Astrocyte (in vitro differentiated cells and primary cell): ENCODE data around the gene PSMD1. TPM values are rescaled to one million over a fixed set of nuclear protein-coding genes. Genes with fewer than 3 reads are reported as not detected.

Experiments
- DNase-seq: peaks from one replicate; pipeline ENCODE4 v3.0.0-alpha.2; 2010; ENCODE audit warnings: low read depth
- FAIRE-seq: peaks from 2 replicates; lab custom pipeline; 2011; peaks lifted over from hg19 to GRCh38; lab: Jason Lieb, UNC
- H2AFZ ChIP-seq: 2 replicates; pipeline ENCODE4 v1.6.0; 2012; ENCODE audit warnings: low read depth, low read length, inconsistent platforms
- H3K27ac ChIP-seq: 2 replicates; pipeline ENCODE4 v1.5.1; 2011; ENCODE audit warnings: low read depth, low read length, inconsistent platforms
- H3K27me3 ChIP-seq: 2 replicates; pipeline ENCODE4 v1.6.0; 2011; ENCODE audit warnings: low read length, inconsistent platforms; ENCODE audit not compliant: insufficient read depth
- H3K36me3 ChIP-seq: 2 replicates; pipeline ENCODE4 v1.5.1; 2011; ENCODE audit warnings: low read length, inconsistent platforms; ENCODE audit not compliant: insufficient read depth
- H3K4me1 ChIP-seq: 2 replicates; pipeline ENCODE4 v1.5.1; 2011; ENCODE audit warnings: low read length, inconsistent platforms; ENCODE audit not compliant: insufficient read depth
- H3K4me2 ChIP-seq: 2 replicates; pipeline ENCODE4 v1.6.0; 2012; ENCODE audit warnings: low read length, inconsistent platforms
- H3K4me3 ChIP-seq: 2 replicates; pipeline ENCODE4 v1.5.1; 2011; ENCODE audit warnings: low read depth, mild to moderate bottlenecking, low read length, inconsistent platforms; ENCODE audit not compliant: insufficient read depth
- H3K79me2 ChIP-seq: 2 replicates; pipeline ENCODE4 v1.6.0; 2012; ENCODE audit warnings: mild to moderate bottlenecking, low read length, inconsistent platforms; ENCODE audit not compliant: insufficient read depth
- H3K9ac ChIP-seq: 2 replicates; pipeline ENCODE4 v1.6.0; 2012; ENCODE audit warnings: mild to moderate bottlenecking, low read length, inconsistent platforms
- H3K9me3 ChIP-seq: 2 replicates; pipeline ENCODE4 v1.5.1; 2012; ENCODE audit warnings: low read depth, mild to moderate bottlenecking, low read length, inconsistent platforms; ENCODE audit not compliant: insufficient read depth
- H4K20me1 ChIP-seq: 2 replicates; pipeline ENCODE4 v1.6.0; 2012; ENCODE audit warnings: low read length, inconsistent platforms; ENCODE audit not compliant: insufficient read depth
- H3K27ac Mint-ChIP-seq: one replicate; pipeline ENCODE4 v1.8.0; 2021; ENCODE audit warnings: mild to moderate bottlenecking, mixed read lengths; ENCODE audit not compliant: unreplicated experiment
- H3K27me3 Mint-ChIP-seq: one replicate; pipeline ENCODE4 v1.8.0; 2021; ENCODE audit warnings: low read depth, mixed read lengths; ENCODE audit not compliant: unreplicated experiment
- H3K36me3 Mint-ChIP-seq: one replicate; pipeline ENCODE4 v1.8.0; 2021; ENCODE audit warnings: low read depth, mixed read lengths; ENCODE audit not compliant: unreplicated experiment
- H3K4me1 Mint-ChIP-seq: one replicate; pipeline ENCODE4 v1.8.0; 2021; ENCODE audit warnings: low read depth, mixed read lengths; ENCODE audit not compliant: unreplicated experiment
- H3K4me3 Mint-ChIP-seq: one replicate; pipeline ENCODE4 v1.8.0; 2021; ENCODE audit warnings: mild to moderate bottlenecking, moderate library complexity, mixed read lengths; ENCODE audit not compliant: unreplicated experiment
- H3K9me3 Mint-ChIP-seq: one replicate; pipeline ENCODE4 v1.8.0; 2021; ENCODE audit warnings: mild to moderate bottlenecking, mixed read lengths; ENCODE audit not compliant: unreplicated experiment
- EZH2 ChIP-seq: IDR thresholded peaks from 2 replicates; pipeline ENCODE4 v1.6.1; 2012; ENCODE audit warnings: mild to moderate bottlenecking, low read length, inconsistent platforms; ENCODE audit not compliant: insufficient read depth
- total RNA-seq: library from RNA; stranded (reverse); gene quantifications from 2 replicates; pipeline ENCODE4 v1.2.1, GENCODE V29; 2021
- TF ChIP-seq, protein P1 (sequence below): IDR thresholded peaks from 2 replicates; pipeline ENCODE4 v1.5.1; 2011; ENCODE audit warnings: low read depth, mild to moderate bottlenecking, inconsistent platforms, low read length, moderate library complexity; ENCODE audit not compliant: insufficient read depth

Gene PSMD1
- total RNA-seq, 1 donor from 2014 or later: 151 TPM

DNA sequence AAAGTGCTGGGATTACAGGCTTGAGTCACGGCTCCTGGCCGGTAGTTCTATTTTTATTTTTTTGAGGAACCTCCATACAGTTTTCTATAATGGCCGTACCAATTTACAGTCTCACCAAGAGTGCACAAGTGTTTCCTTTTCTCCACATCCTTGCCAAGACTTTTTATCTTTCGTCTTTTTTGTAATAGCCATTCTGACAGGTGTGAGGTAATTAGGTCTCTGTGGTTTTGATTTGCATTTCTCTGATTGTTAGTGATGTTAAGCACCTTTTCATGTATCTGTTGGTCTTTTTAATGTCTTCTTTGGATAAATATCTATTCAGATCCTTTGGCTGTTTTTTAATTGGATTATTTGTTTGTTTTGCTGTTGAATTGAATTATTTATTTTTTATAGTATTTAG lies 151.1 kb downstream of the PSMD1 start:
- H3K27ac ChIP-seq: no peak overlapping the region
- Mint-ChIP-seq H3K27ac (no peak overlapping the region), H3K4me3 (no peak overlapping the region), H3K27me3 (no peaks in the 10 kb centered on the region), H3K4me1 (peaks cover 4% of the 10 kb centered on the region), H3K36me3 (peaks cover 24% of the 10 kb centered on the region), H3K9me3 (peaks cover 2% of the 10 kb centered on the region)
- H2AFZ ChIP-seq: no peak overlapping the region
- H3K27me3 ChIP-seq: no peaks in the 10 kb centered on the region
- H3K4me1 ChIP-seq: peaks cover 11% of the 10 kb centered on the region
- H3K9me3 ChIP-seq: no peaks in the 10 kb centered on the region
- TF ChIP-seq, protein P1, sequence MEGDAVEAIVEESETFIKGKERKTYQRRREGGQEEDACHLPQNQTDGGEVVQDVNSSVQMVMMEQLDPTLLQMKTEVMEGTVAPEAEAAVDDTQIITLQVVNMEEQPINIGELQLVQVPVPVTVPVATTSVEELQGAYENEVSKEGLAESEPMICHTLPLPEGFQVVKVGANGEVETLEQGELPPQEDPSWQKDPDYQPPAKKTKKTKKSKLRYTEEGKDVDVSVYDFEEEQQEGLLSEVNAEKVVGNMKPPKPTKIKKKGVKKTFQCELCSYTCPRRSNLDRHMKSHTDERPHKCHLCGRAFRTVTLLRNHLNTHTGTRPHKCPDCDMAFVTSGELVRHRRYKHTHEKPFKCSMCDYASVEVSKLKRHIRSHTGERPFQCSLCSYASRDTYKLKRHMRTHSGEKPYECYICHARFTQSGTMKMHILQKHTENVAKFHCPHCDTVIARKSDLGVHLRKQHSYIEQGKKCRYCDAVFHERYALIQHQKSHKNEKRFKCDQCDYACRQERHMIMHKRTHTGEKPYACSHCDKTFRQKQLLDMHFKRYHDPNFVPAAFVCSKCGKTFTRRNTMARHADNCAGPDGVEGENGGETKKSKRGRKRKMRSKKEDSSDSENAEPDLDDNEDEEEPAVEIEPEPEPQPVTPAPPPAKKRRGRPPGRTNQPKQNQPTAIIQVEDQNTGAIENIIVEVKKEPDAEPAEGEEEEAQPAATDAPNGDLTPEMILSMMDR: no peak
- DNase-seq (no peak), FAIRE-seq (no peak)
- peaks cover 15% of the 10 kb centered on the region for H3K36me3 ChIP-seq
- H3K9ac ChIP-seq: no peak overlapping the region
- H3K79me2 ChIP-seq: peaks cover 39% of the 10 kb centered on the region
- H3K4me3 ChIP-seq: no peak overlapping the region
- no peak overlapping the region for H3K4me2 ChIP-seq
- H4K20me1 ChIP-seq: peaks cover 46% of the 10 kb centered on the region

DNA sequence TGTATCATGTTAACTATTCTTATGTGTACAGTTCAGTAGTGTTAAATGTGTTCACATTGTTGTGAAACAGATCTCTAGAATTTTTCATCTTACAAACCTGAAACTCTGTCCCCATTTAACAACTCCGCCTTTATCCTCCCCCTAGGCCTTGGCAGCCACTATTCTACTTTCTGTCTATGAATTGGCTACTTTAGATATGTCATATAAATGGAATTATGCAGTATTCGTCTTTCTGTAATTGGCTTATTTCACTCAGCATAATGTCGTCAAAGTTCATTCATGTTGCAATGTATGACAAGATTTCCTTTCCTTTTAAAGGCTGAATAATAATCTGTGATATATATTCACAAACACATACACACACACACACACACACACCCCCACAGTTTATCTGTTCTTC lies 154.1 kb downstream of the PSMD1 start:
- H3K9ac ChIP-seq: no peak overlapping the region
- no peaks in the 10 kb centered on the region for H3K9me3 ChIP-seq
- Mint-ChIP-seq H3K36me3 (peaks cover 26% of the 10 kb centered on the region), H3K9me3 (no peaks in the 10 kb centered on the region), H3K4me1 (peaks cover 4% of the 10 kb centered on the region), H3K27me3 (no peaks in the 10 kb centered on the region), H3K27ac (no peak overlapping the region), H3K4me3 (no peak overlapping the region)
- H3K27ac ChIP-seq: no peak overlapping the region
- no peak overlapping the region for H3K4me3 ChIP-seq
- FAIRE-seq (no peak), DNase-seq (no peak)
- H3K36me3 ChIP-seq: peaks cover 30% of the 10 kb centered on the region
- peaks cover 30% of the 10 kb centered on the region for H4K20me1 ChIP-seq
- no peak overlapping the region for H3K4me2 ChIP-seq
- H3K4me1 ChIP-seq: peaks cover 12% of the 10 kb centered on the region
- peaks cover 18% of the 10 kb centered on the region for H3K79me2 ChIP-seq
- no peak for TF ChIP-seq EZH2
- TF ChIP-seq, protein P1: no peak
- no peaks in the 10 kb centered on the region for H3K27me3 ChIP-seq
- H2AFZ ChIP-seq: no peak overlapping the region

DNA sequence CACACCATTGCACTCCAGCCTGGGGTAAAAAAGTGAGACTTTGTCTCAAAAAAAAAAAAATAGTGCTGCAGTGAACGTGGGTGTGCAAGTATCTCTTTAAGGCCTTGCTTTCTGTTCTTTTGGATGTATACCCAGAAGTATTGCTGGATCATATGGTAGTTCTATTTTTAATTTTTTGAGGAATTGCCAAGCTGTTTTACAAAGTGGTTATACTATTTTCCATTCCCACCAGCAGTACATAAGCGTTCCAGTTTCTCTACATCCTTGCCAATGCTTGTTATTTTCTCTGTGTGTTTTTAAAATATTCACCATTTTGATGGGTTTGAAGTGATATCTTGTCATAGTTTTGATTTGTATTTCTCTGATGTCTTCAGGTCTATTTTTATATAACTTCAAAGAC lies 154.8 kb downstream of the PSMD1 start:
- FAIRE-seq (no peak), DNase-seq (no peak)
- Histone ChIP-seq H3K9ac (no peak overlapping the region), H4K20me1 (peaks cover 26% of the 10 kb centered on the region), H3K4me1 (peaks cover 12% of the 10 kb centered on the region), H3K36me3 (peaks cover 36% of the 10 kb centered on the region), H3K9me3 (no peaks in the 10 kb centered on the region), H3K27me3 (no peaks in the 10 kb centered on the region), H3K27ac (peak overlapping the region; percentile 60), H3K4me3 (no peak overlapping the region), H3K4me2 (peak overlapping the region; percentile 59), H2AFZ (no peak overlapping the region), H3K79me2 (peaks cover 13% of the 10 kb centered on the region)
- Mint-ChIP-seq H3K9me3 (no peaks in the 10 kb centered on the region), H3K4me1 (peaks cover 4% of the 10 kb centered on the region), H3K27me3 (no peaks in the 10 kb centered on the region), H3K36me3 (peaks cover 29% of the 10 kb centered on the region), H3K27ac (no peak overlapping the region), H3K4me3 (no peak overlapping the region)
- TF ChIP-seq EZH2: no peak
- TF ChIP-seq, protein P1: no peak
